GM19025 (cell line): ENCODE data around the gene SLC7A6.

Source experiments
- ATAC-seq: cut with Tn5 transposase; IDR thresholded peaks from one replicate; pipeline ENCODE4 v1.9.1; 2021; ENCODE audit warnings: mild to moderate bottlenecking, low read depth, moderate library complexity; ENCODE audit not compliant: unreplicated experiment

The SLC7A6 gene

GRCh38 chr16:68297908-68298307, 33.6 kb downstream of the SLC7A6 start:
- ATAC-seq = no peak

GRCh38 chr16:68298312-68298711, 34.0 kb downstream of the SLC7A6 start:
- ATAC-seq = no peak

- ATAC-seq = no peak
Measured at GRCh38 chr16:68298907-68299561, 34.7 kb downstream of the SLC7A6 start.

GRCh38 chr16:68299571-68300453, 35.5 kb downstream of the SLC7A6 start:
- no peak for ATAC-seq

- ATAC-seq = no peak
Measured at GRCh38 chr16:68300734-68301459, 36.6 kb downstream of the SLC7A6 start.

- ATAC-seq = no peak
Measured at GRCh38 chr16:68306633-68307032, 42.3 kb downstream of the SLC7A6 start.

GRCh38 chr16:68309799-68310198, 45.5 kb downstream of the SLC7A6 start:
- ATAC-seq = no peak

GRCh38 chr16:68310437-68310773, 46.1 kb downstream of the SLC7A6 start:
- ATAC-seq = peak; percentile 23

- peak; percentile 97 for ATAC-seq
Measured at GRCh38 chr16:68310774-68311511, 46.6 kb downstream of the SLC7A6 start, which contains the start of the genes PRMT7 and SLC7A6OS. Gene PRMT7 (plus strand): TSS chr16:68311019. CDS start chr16:68315980, 4,961 bp downstream. Gene SLC7A6OS (minus strand): TSS chr16:68310946. CDS start chr16:68310926, 20 bp downstream.

GRCh38 chr16:68313116-68313515, 48.8 kb downstream of the SLC7A6 start:
- no peak for ATAC-seq

GRCh38 chr16:68319185-68319908, 55.0 kb downstream of the SLC7A6 start:
- no peak for ATAC-seq

- ATAC-seq = no peak
Measured at GRCh38 chr16:68324336-68324735, 60.0 kb downstream of the SLC7A6 start.

- ATAC-seq = no peak
Measured at GRCh38 chr16:68324780-68325357, 60.5 kb downstream of the SLC7A6 start.

- ATAC-seq = peak; percentile 81
Measured at GRCh38 chr16:68328151-68328859, 64.0 kb downstream of the SLC7A6 start.

GRCh38 chr16:68328860-68329390, 64.6 kb downstream of the SLC7A6 start:
- no peak for ATAC-seq

- no peak for ATAC-seq
Measured at GRCh38 chr16:68331879-68332410, 67.6 kb downstream of the SLC7A6 start.

- no peak for ATAC-seq
Measured at GRCh38 chr16:68332411-68333121, 68.2 kb downstream of the SLC7A6 start.

- ATAC-seq = no peak
Measured at GRCh38 chr16:68335175-68335574, 70.8 kb downstream of the SLC7A6 start.
